Liver (tissue), 3 donors: ENCODE data around the gene SMOC2.

Experiments
- CTCF ChIP-seq: fragments of 150-350 bp; IDR thresholded peaks from 2 replicates; pipeline ENCODE4 v1.5.1; 2017; ENCODE audit warnings: improper control_type of control experiment, low read depth, low read length; ENCODE audit not compliant: missing input control
- EGR1 ChIP-seq, 2 donors: IDR thresholded peaks; 2 replicates each; pipeline ENCODE4 v1.6.1; 2016 to 2018; ENCODE audit warnings: antibody characterized with exemption in 2 of 2, low read depth in 2 of 2
- FOXA1 ChIP-seq: IDR thresholded peaks from 2 replicates; pipeline ENCODE4 v1.6.1; 2016; ENCODE audit warnings: antibody characterized with exemption
- FOXA2 ChIP-seq: IDR thresholded peaks from 2 replicates; pipeline ENCODE4 v1.6.1; 2016; ENCODE audit warnings: antibody characterized with exemption
- JUND ChIP-seq, 2 donors: IDR thresholded peaks; 2 replicates each; pipeline ENCODE4 v1.6.1; 2016; ENCODE audit warnings: antibody characterized with exemption in 2 of 2
- RAD21 ChIP-seq, 2 donors: IDR thresholded peaks; 2 replicates each; pipeline ENCODE4 v1.6.1; 2016; ENCODE audit warnings: antibody characterized with exemption in 2 of 2, mild to moderate bottlenecking in 2 of 2
- RXRA ChIP-seq, 2 donors: IDR thresholded peaks; 2 replicates each; pipeline ENCODE4 v1.6.1; 2017 to 2018; ENCODE audit warnings: antibody characterized with exemption in 2 of 2, mild to moderate bottlenecking in 1 of 2
- SP1 ChIP-seq: IDR thresholded peaks from 2 replicates; pipeline ENCODE4 v1.6.1; 2018; ENCODE audit warnings: antibody characterized with exemption, mild to moderate bottlenecking
- TAF1 ChIP-seq: conservative IDR thresholded peaks from 2 replicates; pipeline ENCODE4 v1.6.1; 2016; ENCODE audit warnings: antibody characterized with exemption, mild to moderate bottlenecking
- YY1 ChIP-seq: IDR thresholded peaks from 2 replicates; pipeline ENCODE4 v1.6.1; 2016; ENCODE audit warnings: antibody characterized with exemption, mild to moderate bottlenecking
- ZBTB33 ChIP-seq: IDR thresholded peaks from 2 replicates; pipeline ENCODE4 v1.6.1; 2016; ENCODE audit warnings: antibody characterized with exemption
- TF ChIP-seq, protein P1 (sequence below): IDR thresholded peaks from 2 replicates; pipeline ENCODE4 v1.6.1; 2016; ENCODE audit warnings: antibody characterized with exemption
- TF ChIP-seq, protein P2 (sequence below): IDR thresholded peaks from 2 replicates; pipeline ENCODE4 v1.6.1; 2016; ENCODE audit warnings: antibody characterized with exemption, mild to moderate bottlenecking
- TF ChIP-seq, protein P3 (sequence below): IDR thresholded peaks from 2 replicates; pipeline ENCODE4 v1.6.1; 2016; ENCODE audit warnings: antibody characterized with exemption
- donor health status: healthy.
- donor health status: healthy.

GRCh38 chr6:168550326-168550725 is 109.3 kb downstream of the SMOC2 start:
- TF ChIP-seq CTCF (no peak), YY1 (no peak), SP1 (no peak), JUND (IDR thresholded peaks at IDR 0.05) (no peak), TAF1 (no peak), FOXA1 (no peak), RAD21 (IDR thresholded peaks at IDR 0.05) (no peak), EGR1 (IDR thresholded peaks at IDR 0.05; ENCODE audit: low read depth in 2 of 2) (no peak), RXRA (IDR thresholded peaks at IDR 0.05) (no peak), FOXA2 (no peak), ZBTB33 (no peak)
- TF ChIP-seq, protein P1, sequence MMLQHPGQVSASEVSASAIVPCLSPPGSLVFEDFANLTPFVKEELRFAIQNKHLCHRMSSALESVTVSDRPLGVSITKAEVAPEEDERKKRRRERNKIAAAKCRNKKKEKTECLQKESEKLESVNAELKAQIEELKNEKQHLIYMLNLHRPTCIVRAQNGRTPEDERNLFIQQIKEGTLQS, result no peak
- TF ChIP-seq, protein P2, sequence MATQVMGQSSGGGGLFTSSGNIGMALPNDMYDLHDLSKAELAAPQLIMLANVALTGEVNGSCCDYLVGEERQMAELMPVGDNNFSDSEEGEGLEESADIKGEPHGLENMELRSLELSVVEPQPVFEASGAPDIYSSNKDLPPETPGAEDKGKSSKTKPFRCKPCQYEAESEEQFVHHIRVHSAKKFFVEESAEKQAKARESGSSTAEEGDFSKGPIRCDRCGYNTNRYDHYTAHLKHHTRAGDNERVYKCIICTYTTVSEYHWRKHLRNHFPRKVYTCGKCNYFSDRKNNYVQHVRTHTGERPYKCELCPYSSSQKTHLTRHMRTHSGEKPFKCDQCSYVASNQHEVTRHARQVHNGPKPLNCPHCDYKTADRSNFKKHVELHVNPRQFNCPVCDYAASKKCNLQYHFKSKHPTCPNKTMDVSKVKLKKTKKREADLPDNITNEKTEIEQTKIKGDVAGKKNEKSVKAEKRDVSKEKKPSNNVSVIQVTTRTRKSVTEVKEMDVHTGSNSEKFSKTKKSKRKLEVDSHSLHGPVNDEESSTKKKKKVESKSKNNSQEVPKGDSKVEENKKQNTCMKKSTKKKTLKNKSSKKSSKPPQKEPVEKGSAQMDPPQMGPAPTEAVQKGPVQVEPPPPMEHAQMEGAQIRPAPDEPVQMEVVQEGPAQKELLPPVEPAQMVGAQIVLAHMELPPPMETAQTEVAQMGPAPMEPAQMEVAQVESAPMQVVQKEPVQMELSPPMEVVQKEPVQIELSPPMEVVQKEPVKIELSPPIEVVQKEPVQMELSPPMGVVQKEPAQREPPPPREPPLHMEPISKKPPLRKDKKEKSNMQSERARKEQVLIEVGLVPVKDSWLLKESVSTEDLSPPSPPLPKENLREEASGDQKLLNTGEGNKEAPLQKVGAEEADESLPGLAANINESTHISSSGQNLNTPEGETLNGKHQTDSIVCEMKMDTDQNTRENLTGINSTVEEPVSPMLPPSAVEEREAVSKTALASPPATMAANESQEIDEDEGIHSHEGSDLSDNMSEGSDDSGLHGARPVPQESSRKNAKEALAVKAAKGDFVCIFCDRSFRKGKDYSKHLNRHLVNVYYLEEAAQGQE, result no peak
- TF ChIP-seq, protein P3, sequence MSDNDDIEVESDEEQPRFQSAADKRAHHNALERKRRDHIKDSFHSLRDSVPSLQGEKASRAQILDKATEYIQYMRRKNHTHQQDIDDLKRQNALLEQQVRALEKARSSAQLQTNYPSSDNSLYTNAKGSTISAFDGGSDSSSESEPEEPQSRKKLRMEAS, result no peak
